ENCODE data around the gene MINDY3.

DNA sequence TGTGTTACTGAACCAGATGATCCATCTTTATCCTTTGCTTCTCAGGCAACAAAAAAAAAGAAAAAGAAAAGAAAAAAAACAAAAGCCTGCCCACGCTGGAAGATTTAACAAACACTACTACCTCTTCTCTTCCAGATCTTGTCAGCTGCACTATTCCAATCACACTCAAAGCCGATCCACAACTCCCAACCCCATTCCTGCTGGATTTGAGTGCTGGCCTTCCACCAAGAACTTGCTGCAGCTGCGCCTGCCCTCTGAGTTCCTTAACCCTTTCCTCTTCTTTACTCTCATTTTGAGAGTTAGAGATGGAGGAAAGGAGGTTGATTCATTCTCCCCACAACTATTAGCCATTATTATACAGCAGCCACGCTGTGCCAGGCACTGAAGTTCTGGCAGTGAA, 124.5 kb downstream of the MINDY3 start:
- TF ChIP-seq POLR2AphosphoS5 (IDR thresholded peaks at IDR 0.05; ENCODE audit: low read depth, low read length): no peak
- TF ChIP-seq, protein P1, sequence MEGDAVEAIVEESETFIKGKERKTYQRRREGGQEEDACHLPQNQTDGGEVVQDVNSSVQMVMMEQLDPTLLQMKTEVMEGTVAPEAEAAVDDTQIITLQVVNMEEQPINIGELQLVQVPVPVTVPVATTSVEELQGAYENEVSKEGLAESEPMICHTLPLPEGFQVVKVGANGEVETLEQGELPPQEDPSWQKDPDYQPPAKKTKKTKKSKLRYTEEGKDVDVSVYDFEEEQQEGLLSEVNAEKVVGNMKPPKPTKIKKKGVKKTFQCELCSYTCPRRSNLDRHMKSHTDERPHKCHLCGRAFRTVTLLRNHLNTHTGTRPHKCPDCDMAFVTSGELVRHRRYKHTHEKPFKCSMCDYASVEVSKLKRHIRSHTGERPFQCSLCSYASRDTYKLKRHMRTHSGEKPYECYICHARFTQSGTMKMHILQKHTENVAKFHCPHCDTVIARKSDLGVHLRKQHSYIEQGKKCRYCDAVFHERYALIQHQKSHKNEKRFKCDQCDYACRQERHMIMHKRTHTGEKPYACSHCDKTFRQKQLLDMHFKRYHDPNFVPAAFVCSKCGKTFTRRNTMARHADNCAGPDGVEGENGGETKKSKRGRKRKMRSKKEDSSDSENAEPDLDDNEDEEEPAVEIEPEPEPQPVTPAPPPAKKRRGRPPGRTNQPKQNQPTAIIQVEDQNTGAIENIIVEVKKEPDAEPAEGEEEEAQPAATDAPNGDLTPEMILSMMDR (IDR thresholded peaks at IDR 0.05): no peak
- TF ChIP-seq, protein P2, sequence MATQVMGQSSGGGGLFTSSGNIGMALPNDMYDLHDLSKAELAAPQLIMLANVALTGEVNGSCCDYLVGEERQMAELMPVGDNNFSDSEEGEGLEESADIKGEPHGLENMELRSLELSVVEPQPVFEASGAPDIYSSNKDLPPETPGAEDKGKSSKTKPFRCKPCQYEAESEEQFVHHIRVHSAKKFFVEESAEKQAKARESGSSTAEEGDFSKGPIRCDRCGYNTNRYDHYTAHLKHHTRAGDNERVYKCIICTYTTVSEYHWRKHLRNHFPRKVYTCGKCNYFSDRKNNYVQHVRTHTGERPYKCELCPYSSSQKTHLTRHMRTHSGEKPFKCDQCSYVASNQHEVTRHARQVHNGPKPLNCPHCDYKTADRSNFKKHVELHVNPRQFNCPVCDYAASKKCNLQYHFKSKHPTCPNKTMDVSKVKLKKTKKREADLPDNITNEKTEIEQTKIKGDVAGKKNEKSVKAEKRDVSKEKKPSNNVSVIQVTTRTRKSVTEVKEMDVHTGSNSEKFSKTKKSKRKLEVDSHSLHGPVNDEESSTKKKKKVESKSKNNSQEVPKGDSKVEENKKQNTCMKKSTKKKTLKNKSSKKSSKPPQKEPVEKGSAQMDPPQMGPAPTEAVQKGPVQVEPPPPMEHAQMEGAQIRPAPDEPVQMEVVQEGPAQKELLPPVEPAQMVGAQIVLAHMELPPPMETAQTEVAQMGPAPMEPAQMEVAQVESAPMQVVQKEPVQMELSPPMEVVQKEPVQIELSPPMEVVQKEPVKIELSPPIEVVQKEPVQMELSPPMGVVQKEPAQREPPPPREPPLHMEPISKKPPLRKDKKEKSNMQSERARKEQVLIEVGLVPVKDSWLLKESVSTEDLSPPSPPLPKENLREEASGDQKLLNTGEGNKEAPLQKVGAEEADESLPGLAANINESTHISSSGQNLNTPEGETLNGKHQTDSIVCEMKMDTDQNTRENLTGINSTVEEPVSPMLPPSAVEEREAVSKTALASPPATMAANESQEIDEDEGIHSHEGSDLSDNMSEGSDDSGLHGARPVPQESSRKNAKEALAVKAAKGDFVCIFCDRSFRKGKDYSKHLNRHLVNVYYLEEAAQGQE (IDR thresholded peaks at IDR 0.05; ENCODE audit: insufficient read depth in 1 of 2, low read depth in 2 of 2, low read length in 1 of 2): no peak

Data from Panc1 (cell line).